ENCODE results near the gene PANK4. TPM values are rescaled to one million over a fixed set of nuclear protein-coding genes. Genes with fewer than 3 reads are reported as not detected.

The PANK4 gene
- total and polyA plus RNA-seq, 2 of the 8 experiments (the other 6 are each of a cell fraction or from before 2014, with no cell fraction given): 20.1 to 29.7 TPM

- no peak for TF ChIP-seq POU5F1 (IDR thresholded peaks at IDR 0.05; ENCODE audit: low read depth, low read length)
- TF ChIP-seq SIX5 (IDR thresholded peaks at IDR 0.05; ENCODE audit: low read depth, low read length): no peak
- no peak for TF ChIP-seq ASH2L (IDR thresholded peaks at IDR 0.05; ENCODE audit: low read length)
- TF ChIP-seq TCF12 (IDR thresholded peaks at IDR 0.05; ENCODE audit: low read depth, low read length): no peak
- TF ChIP-seq ATF3 (IDR thresholded peaks at IDR 0.05; ENCODE audit: insufficient read depth, low read depth, low read length): no peak
- TF ChIP-seq BRCA1 (IDR thresholded peaks at IDR 0.05; ENCODE audit: low read depth, low read length): no peak
- no peak for TF ChIP-seq KDM1A (IDR thresholded peaks at IDR 0.05; ENCODE audit: borderline replicate concordance, low read length)
- no peak for TF ChIP-seq RXRA (IDR thresholded peaks at IDR 0.05; ENCODE audit: insufficient read depth, low read depth, low read length)
- no peak for TF ChIP-seq RFX5 (IDR thresholded peaks at IDR 0.05; ENCODE audit: borderline replicate concordance, low read depth, low read length)
- TF ChIP-seq SP1 (IDR thresholded peaks at IDR 0.05; ENCODE audit: low read depth, low read length): no peak
- no peak for TF ChIP-seq JUND (IDR thresholded peaks at IDR 0.05; ENCODE audit: low read length)
- TF ChIP-seq SRF (IDR thresholded peaks at IDR 0.05; ENCODE audit: low read depth, low read length): no peak
- TF ChIP-seq FOSL1 (IDR thresholded peaks at IDR 0.05; ENCODE audit: insufficient read depth, low read depth, low read length): no peak
- CTCF ChIA-PET (ENCODE audit: partially characterized antibody): interaction anchor here (5.1 kb wide), 1 partner anchor 8 kb away, joined by 33 read pairs; no protein-coding TSS in a partner anchor
- no peak overlapping the region for H3K23ac ChIP-seq (ENCODE audit: insufficient read length)
- H3K36me3 ChIP-seq (ENCODE audit: control insufficient read depth in 2 of 4, insufficient read depth in 4 of 4, low read length in 3 of 4): no peaks in the 10 kb centered on the region
- H2AK5ac ChIP-seq (ENCODE audit: low read depth, low read length): no peak overlapping the region
- no peak overlapping the region for H3K56ac ChIP-seq (replicated peaks; ENCODE audit: insufficient read length, low read depth, low read length)
- no peak for DNase-seq (ENCODE audit: low read depth in 1 of 2, low spot score in 2 of 2)
- FAIRE-seq: no peak
- H3K9me3 ChIP-seq (ENCODE audit: insufficient read depth in 2 of 2, low read depth in 1 of 2, low read length in 1 of 2): peaks cover 5 to 8% of the 10 kb centered on the region in 2 experiments
- H2BK15ac ChIP-seq (ENCODE audit: low read length): no peak overlapping the region
- H3K14ac ChIP-seq (ENCODE audit: insufficient read length): no peak overlapping the region
- no peak overlapping the region for H4K5ac ChIP-seq (ENCODE audit: insufficient read length, low read depth, low read length)
- H3K27me3 ChIP-seq (replicated peaks in 1 of 4; ENCODE audit: control insufficient read depth in 3 of 4, extremely low read depth in 1 of 4, insufficient read depth in 3 of 4, low read length in 3 of 4): no peaks in the 10 kb centered on the region
- no peak overlapping the region for H3K4ac ChIP-seq (replicated peaks; ENCODE audit: insufficient read length, low read depth, low read length)
- no peak overlapping the region for H3K9ac ChIP-seq (replicated peaks in 1 of 4; ENCODE audit: extremely low read depth in 1 of 4, low read depth in 3 of 4, low read length in 3 of 4)
- no peaks in the 10 kb centered on the region for H3K4me1 ChIP-seq (replicated peaks in 1 of 4; ENCODE audit: control insufficient read depth in 3 of 4, insufficient read depth in 4 of 4, low read length in 3 of 4)
- H3K23me2 ChIP-seq (ENCODE audit: low read depth, low read length): no peaks in the 10 kb centered on the region
- no peak overlapping the region for H2BK120ac ChIP-seq (replicated peaks; ENCODE audit: low read depth, low read length)
- 87% methylated on average over 16 of the region's 17 CpGs; no CpG with 5 or more reads in 1 of the 2 experiments for WGBS, 2 experiments (ENCODE audit: extremely low coverage in 1 of 2, insufficient coverage in 1 of 2, insufficient read length in 1 of 2, insufficient replicate concordance in 2 of 2, low coverage in 1 of 2, low lambda C conversion rate in 2 of 2, missing lambda C conversion rate in 1 of 2)
- H4K8ac ChIP-seq (ENCODE audit: extremely low read depth, insufficient read depth, low read length): no peak overlapping the region
- H2AFZ ChIP-seq (ENCODE audit: low read length): no peak overlapping the region
- POLR2A ChIA-PET (ENCODE audit: partially characterized antibody): no interaction called here
- H3K79me1 ChIP-seq (ENCODE audit: low read depth, low read length): no peaks in the 10 kb centered on the region
- H2BK12ac ChIP-seq (ENCODE audit: low read depth, low read length): 0 out of 2 replicates have a peak overlapping the region, but pooled peaks have one; percentile 39
- H3K18ac ChIP-seq (ENCODE audit: extremely low read depth, low read length): no peak overlapping the region
- no peak overlapping the region for H3K4me3 ChIP-seq (ENCODE audit: extremely low read depth in 1 of 4, insufficient read depth in 2 of 4, low read depth in 3 of 4, low read length in 4 of 4)
- no peak overlapping the region for H2BK20ac ChIP-seq (ENCODE audit: low read length)
- no peak overlapping the region for H3K4me2 ChIP-seq (ENCODE audit: insufficient read depth in 1 of 2, low read depth in 2 of 2, low read length in 2 of 2)
- H2BK5ac ChIP-seq (ENCODE audit: low read depth, low read length): no peak overlapping the region
- no peaks in the 10 kb centered on the region for H3K79me2 ChIP-seq (ENCODE audit: control insufficient read depth in 1 of 2, insufficient read depth in 2 of 2, low read length in 2 of 2)
- H4K20me1 ChIP-seq (replicated peaks in 1 of 2; ENCODE audit: control insufficient read depth in 1 of 2, insufficient read depth in 2 of 2, low read length in 2 of 2): no peaks in the 10 kb centered on the region
- H4K91ac ChIP-seq (replicated peaks; ENCODE audit: insufficient read length, low read length): no peak overlapping the region
- no peak overlapping the region for H3K27ac ChIP-seq (ENCODE audit: low read depth, low read length)
Measured at GRCh38 chr1:2570332-2570731, 43.9 kb upstream of the PANK4 start.

Measured in H1 (cell line).